SU-DHL-6 (cell line): ENCODE data around the gene RNF113A.
"Not testable (repeated sequence)": the region's sequence is repeated elsewhere in the genome, so short reads cannot be mapped to it uniquely, and the experiment has no call there.

Source experiments
- H2AFZ ChIP-seq: fragments of 200-600 bp; sonication (generic); 2 replicates; pipeline ENCODE4 v1.6.1; 2014; ENCODE audit warnings: low read depth, mild to moderate bottlenecking, moderate library complexity, mixed read lengths, antibody characterized with exemption, low read length; ENCODE audit not compliant: severe bottlenecking
- H3F3A ChIP-seq: fragments of 200-600 bp; shearing (Covaris generic); 2 replicates; pipeline ENCODE4 v1.6.0; 2016; ENCODE audit warnings: antibody characterized with exemption, mild to moderate bottlenecking; ENCODE audit not compliant: insufficient read depth
- H3K27ac ChIP-seq: fragments of 200-600 bp; sonication (generic); 2 replicates; pipeline ENCODE4 v1.5.1; 2016; ENCODE audit warnings: low read depth, mild to moderate bottlenecking, low read length, moderate library complexity, mixed read lengths
- H3K27me3 ChIP-seq: fragments of 200-600 bp; sonication (generic), shearing (Covaris generic); 2 replicates; pipeline ENCODE4 v1.6.0; 2014; ENCODE audit warnings: mild to moderate bottlenecking, low read length
- H3K36me3 ChIP-seq: fragments of 200-600 bp; sonication (generic); 2 replicates; pipeline ENCODE4 v1.6.1; 2014; ENCODE audit warnings: mild to moderate bottlenecking, low read length, mixed read lengths
- H3K4me2 ChIP-seq: fragments of 300-600, 200-600 bp; shearing (Covaris generic), sonication (generic); 2 replicates; pipeline ENCODE4 v1.6.0; 2014; ENCODE audit warnings: low read length, low read depth, mild to moderate bottlenecking; ENCODE audit not compliant: poor library complexity, severe bottlenecking
- H3K4me3 ChIP-seq: fragments of 200-600 bp; sonication (generic); 2 replicates; pipeline ENCODE4 v1.5.1; 2014; ENCODE audit warnings: antibody characterized with exemption, low read length, mild to moderate bottlenecking, mixed read lengths; ENCODE audit not compliant: insufficient read depth, poor library complexity, severe bottlenecking
- H3K79me2 ChIP-seq: fragments of 200-600 bp; sonication (generic); 2 replicates; pipeline ENCODE4 v1.6.1; 2014; ENCODE audit warnings: mild to moderate bottlenecking, low read length, moderate library complexity; ENCODE audit not compliant: insufficient read depth
- H3K9ac ChIP-seq: fragments of 200-600 bp; sonication (generic); 2 replicates; pipeline ENCODE4 v1.7.0; 2014; ENCODE audit warnings: mild to moderate bottlenecking, low read length
- H3K9me2 ChIP-seq: fragments of 200-600 bp; sonication (generic); replicated peaks from 2 replicates; pipeline ENCODE4 v1.6.1; 2014; ENCODE audit warnings: low read length; ENCODE audit not compliant: insufficient read depth
- H3K9me3 ChIP-seq: fragments of 200-600 bp; sonication (generic); 2 replicates; pipeline ENCODE4 v1.6.1; 2014; ENCODE audit warnings: low read length, mixed read lengths; ENCODE audit not compliant: insufficient read depth
- H4K20me1 ChIP-seq: fragments of 200-600 bp; sonication (generic); 2 replicates; pipeline ENCODE4 v1.6.1; 2014; ENCODE audit warnings: low read depth, mild to moderate bottlenecking, antibody characterized with exemption, low read length, moderate library complexity, mixed read lengths
- EZH2phosphoT487 ChIP-seq: fragments of 200-600 bp; sonication (generic), shearing (Covaris generic); conservative IDR thresholded peaks from 2 replicates; pipeline ENCODE4 v1.6.1; 2018; ENCODE audit warnings: mild to moderate bottlenecking, antibody characterized with exemption, low read length, moderate library complexity, mixed read lengths
- TF ChIP-seq, protein P1 (sequence below): fragments of 200-600 bp; sonication (generic); IDR thresholded peaks from one replicate; pipeline ENCODE4 v1.5.1; 2017; ENCODE audit warnings: antibody characterized with exemption, mild to moderate bottlenecking, low read length, moderate library complexity; ENCODE audit not compliant: insufficient read depth, poor library complexity, severe bottlenecking

RNF113A gene

DNA sequence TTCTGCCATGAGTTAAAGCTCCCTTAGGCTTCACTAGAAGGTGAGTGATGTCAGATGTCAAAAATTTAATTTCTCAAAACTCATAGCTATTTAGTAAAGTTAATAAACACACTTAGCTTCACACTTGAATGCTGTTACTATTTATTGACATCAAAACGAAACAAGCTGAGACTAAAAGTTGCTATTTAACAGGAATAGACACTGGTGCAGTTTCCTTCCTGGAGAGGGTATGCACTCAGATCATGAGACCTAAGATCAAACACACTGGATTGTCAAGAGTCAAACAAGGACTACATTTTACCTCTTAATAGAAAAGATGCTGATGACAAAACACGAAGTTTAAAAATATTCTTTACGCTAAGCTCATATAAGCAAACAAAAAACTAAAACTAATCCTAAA, 37.6 kb downstream of the RNF113A start:
- H3K4me3 ChIP-seq, result no peak overlapping the region
- no peaks in the 10 kb centered on the region for H3K79me2 ChIP-seq
- no peaks in the 10 kb centered on the region for H3K9me3 ChIP-seq
- H3K9me2 ChIP-seq, result no peaks in the 10 kb centered on the region
- H3K27ac ChIP-seq, result no peak overlapping the region
- H4K20me1 ChIP-seq, result no peaks in the 10 kb centered on the region
- no peak overlapping the region for H3K9ac ChIP-seq
- no peak overlapping the region for H3K4me2 ChIP-seq
- H3K36me3 ChIP-seq, result 0 out of 2 replicates have a peak, but pooled peaks cover 2% of the 10 kb centered on the region
- H3F3A ChIP-seq, result no peaks in the 10 kb centered on the region
- no peaks in the 10 kb centered on the region for H3K27me3 ChIP-seq
- TF ChIP-seq EZH2phosphoT487, result no peak
- TF ChIP-seq, protein P1, sequence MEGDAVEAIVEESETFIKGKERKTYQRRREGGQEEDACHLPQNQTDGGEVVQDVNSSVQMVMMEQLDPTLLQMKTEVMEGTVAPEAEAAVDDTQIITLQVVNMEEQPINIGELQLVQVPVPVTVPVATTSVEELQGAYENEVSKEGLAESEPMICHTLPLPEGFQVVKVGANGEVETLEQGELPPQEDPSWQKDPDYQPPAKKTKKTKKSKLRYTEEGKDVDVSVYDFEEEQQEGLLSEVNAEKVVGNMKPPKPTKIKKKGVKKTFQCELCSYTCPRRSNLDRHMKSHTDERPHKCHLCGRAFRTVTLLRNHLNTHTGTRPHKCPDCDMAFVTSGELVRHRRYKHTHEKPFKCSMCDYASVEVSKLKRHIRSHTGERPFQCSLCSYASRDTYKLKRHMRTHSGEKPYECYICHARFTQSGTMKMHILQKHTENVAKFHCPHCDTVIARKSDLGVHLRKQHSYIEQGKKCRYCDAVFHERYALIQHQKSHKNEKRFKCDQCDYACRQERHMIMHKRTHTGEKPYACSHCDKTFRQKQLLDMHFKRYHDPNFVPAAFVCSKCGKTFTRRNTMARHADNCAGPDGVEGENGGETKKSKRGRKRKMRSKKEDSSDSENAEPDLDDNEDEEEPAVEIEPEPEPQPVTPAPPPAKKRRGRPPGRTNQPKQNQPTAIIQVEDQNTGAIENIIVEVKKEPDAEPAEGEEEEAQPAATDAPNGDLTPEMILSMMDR, result no peak
- no peak overlapping the region for H2AFZ ChIP-seq

DNA sequence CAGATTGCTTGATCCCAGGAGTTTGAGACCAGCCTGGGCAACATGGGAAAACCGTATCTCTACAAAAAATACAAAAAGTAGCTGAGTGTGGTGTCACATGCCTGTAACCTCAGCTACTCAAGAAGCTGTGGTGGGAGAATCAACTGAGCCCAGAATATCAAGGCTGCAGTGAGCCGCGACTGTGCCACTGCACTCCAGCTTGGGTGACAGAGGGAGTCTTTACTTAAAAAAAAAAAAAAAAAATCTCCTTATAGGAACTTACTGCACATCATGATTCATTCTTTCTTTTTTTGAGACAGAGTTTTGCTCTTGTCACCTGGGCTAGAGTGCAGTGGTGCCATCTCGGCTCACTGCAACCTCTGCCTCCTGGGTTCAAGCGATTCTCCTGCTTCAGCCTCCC, 43.1 kb downstream of the RNF113A start:
- Histone ChIP-seq H3K9ac (no peak overlapping the region), H3K9me2 (no peaks in the 10 kb centered on the region), H4K20me1 (no peaks in the 10 kb centered on the region), H3K9me3 (no peaks in the 10 kb centered on the region), H3K4me2 (no peak overlapping the region), H3K27me3 (no peaks in the 10 kb centered on the region), H3K27ac (no peak overlapping the region), H3K36me3 (no peaks in the 10 kb centered on the region), H3K4me3 (no peak overlapping the region), H2AFZ (no peak overlapping the region), H3K79me2 (no peaks in the 10 kb centered on the region), H3F3A (no peaks in the 10 kb centered on the region)
- no peak for TF ChIP-seq EZH2phosphoT487
- TF ChIP-seq, protein P1, result no peak

DNA sequence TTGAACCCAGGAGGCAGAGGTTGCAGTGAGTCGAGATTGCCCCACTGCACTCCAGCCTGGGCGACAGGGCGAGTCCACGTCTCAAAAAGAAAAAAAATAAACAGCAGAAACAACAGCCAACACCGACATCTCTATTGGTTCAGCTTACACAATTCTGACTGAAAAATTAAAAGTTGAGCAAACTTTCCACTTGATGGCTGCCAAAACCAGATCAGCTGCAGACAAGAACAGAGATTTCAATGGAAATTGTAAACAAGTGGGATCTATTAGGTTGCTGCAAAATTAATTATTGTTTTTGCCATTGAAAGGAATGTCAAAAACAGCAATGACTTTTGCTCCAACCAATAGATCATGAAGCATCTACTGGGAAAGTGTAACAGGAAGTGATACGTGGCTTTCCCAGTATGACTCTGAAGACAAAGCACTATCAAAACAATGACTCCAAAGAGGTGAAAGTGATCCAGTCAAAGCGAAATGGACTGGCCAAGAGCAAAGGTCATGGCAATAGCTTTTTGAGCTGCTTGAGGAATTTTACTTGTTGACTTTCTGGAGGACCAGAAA, 45.1 kb downstream of the RNF113A start:
- Histone ChIP-seq H3K27ac (no peak overlapping the region), H3K27me3 (no peaks in the 10 kb centered on the region), H3K9ac (no peak overlapping the region), H3K4me2 (no peak overlapping the region), H2AFZ (no peak overlapping the region), H3F3A (no peaks in the 10 kb centered on the region), H3K9me2 (no peaks in the 10 kb centered on the region), H3K9me3 (no peaks in the 10 kb centered on the region), H3K79me2 (no peaks in the 10 kb centered on the region), H3K36me3 (no peaks in the 10 kb centered on the region), H4K20me1 (no peaks in the 10 kb centered on the region), H3K4me3 (no peak overlapping the region)
- TF ChIP-seq EZH2phosphoT487, result no peak
- TF ChIP-seq, protein P1, result no peak

DNA sequence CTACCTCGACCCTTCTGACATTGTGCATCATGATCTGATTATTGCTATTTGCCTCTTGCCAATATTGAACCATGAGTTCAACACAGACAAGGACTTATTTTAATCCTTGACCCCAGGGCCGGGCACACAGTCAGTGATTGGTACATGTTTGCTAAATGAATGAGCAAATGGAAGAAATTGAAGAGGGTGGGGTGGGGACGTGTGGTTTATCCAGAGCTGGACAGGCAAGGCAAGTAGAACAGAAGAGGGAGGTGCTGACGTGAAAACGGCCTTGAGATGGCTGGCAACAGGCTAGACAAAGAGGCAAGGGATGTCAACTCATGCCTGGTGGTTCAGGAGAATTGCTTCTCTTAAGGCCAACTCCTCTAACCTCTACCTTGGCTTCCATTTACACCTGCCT, 47.3 kb downstream of the RNF113A start:
- not testable (repeated sequence) for H4K20me1 ChIP-seq, H3K79me2 ChIP-seq, H3K9ac ChIP-seq

DNA sequence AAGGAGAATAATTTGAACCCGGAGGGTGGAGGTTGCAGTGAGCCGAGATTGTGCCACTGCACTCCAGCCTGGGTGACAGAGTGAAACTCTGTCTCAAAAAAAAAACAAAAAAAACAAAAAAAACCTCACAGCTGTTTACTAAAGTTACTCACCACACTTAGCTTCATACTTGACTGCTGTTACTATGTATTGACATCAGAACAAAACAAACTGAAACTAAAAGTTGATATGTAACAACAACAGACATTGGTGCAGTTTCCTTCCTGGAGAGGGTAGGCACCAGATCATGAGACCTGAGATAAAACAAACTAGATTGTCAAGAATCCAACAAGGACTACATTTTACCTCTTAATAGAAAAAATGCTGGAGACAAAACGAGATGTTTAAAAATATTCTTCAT, 49.8 kb downstream of the RNF113A start:
- not testable (repeated sequence) for H3K9me2 ChIP-seq, H4K20me1 ChIP-seq, H3K9me3 ChIP-seq, H3K27me3 ChIP-seq, H3K4me2 ChIP-seq, H2AFZ ChIP-seq, H3K79me2 ChIP-seq, H3K27ac ChIP-seq, H3K4me3 ChIP-seq, H3K36me3 ChIP-seq, H3K9ac ChIP-seq, H3F3A ChIP-seq

More for the DNA sequence above, 47.3 kb downstream of the RNF113A start:
- not testable (repeated sequence) for H3K27ac ChIP-seq, H3K27me3 ChIP-seq, H2AFZ ChIP-seq, H3K9me2 ChIP-seq, H3K36me3 ChIP-seq, H3K9me3 ChIP-seq, H3K4me2 ChIP-seq, H3K4me3 ChIP-seq, H3F3A ChIP-seq
